H1 (cell line): ENCODE results near the gene PARD3. TPM values are rescaled to one million over a fixed set of nuclear protein-coding genes. Genes with fewer than 3 reads are reported as not detected.

ENCODE experiments used
- GTF2F1 ChIP-seq: IDR thresholded peaks from 2 replicates; pipeline ENCODE4 v1.6.1; 2012; ENCODE audit warnings: low read depth, low read length, improper control_type of control experiment, borderline replicate concordance
- polyA plus RNA-seq, 7 experiments: library from polyadenylated mRNA; depleted of rRNA in 3 of 7; stranded (reverse) in 5 of 7; unstranded in 2 of 7; fragments of >200 nt in 5 of 7; fragments of 200-250 nt in 2 of 7; gene quantifications; 1 replicate in 5 of 7; 2 replicates in 1 of 7; 4 replicates in 1 of 7; pipeline versions ENCODE4 v1.2.1 to v1.2.3, GENCODE V29; 2011 to 2013; ENCODE audit warnings: missing spikeins in 2 of 7, mixed read lengths in 2 of 7
- total RNA-seq: library from RNA; stranded (reverse); fragmentation: NEBNext Ultra II Directional; extraction: Animal tissue kit (Norgen Biotek cat#: 25700); gene quantifications from 2 replicates; pipeline ENCODE4 v1.2.1, GENCODE V29; 2021

PARD3 gene
- total and polyA plus RNA-seq, 2 of the 8 experiments (the other 6 are each of a cell fraction or from before 2014, with no cell fraction given) = 19.7 to 49.1 TPM

DNA sequence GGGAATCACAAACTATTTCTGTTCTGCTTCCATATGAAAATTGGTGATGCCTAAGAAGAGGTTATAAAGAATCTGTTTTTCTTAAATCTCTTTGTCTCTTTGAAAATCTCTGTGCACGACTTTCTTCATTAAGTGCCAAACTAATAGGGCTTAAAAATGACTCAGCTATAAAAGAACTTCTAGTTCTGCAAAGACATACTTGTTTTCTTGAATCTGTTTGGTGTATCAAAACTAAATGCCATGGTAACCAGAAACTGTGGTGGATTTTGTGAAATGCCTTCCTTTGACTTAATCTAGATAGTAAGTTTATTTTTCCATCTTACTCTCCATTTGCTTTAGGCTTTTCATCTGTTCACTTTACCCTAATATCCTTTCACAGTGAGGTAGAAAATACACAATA is 417.8 kb downstream of the PARD3 start (continued):
- TF ChIP-seq GTF2F1 = no peak
